ENCODE results near the gene LRAT.

- no peak for TF ChIP-seq EZH2 (IDR thresholded peaks at IDR 0.05; ENCODE audit: borderline replicate concordance, low read depth, low read length, poor library complexity, severe bottlenecking)
- TF ChIP-seq CTCF (conservative IDR thresholded peaks at IDR 0.05; ENCODE audit: low read depth, low read length): no peak
These were observed 23.1 kb upstream of the LRAT start for GRCh38 chr4:154720618-154721267.
